GM19043 (cell line): ENCODE results near the gene SLC6A1.

Experiments used
- ATAC-seq: cut with Tn5 transposase; IDR thresholded peaks from one replicate; pipeline ENCODE4 v1.9.1; 2021; ENCODE audit warnings: low read depth; ENCODE audit not compliant: unreplicated experiment

SLC6A1 gene

GRCh38 chr3:11014752-11015151 is 22.2 kb downstream of the SLC6A1 start:
- ATAC-seq, result no peak

GRCh38 chr3:11015369-11015768 is 22.8 kb downstream of the SLC6A1 start:
- no peak for ATAC-seq

- ATAC-seq, result no peak
Measured at GRCh38 chr3:11016727-11017126, 24.2 kb downstream of the SLC6A1 start.

GRCh38 chr3:11019116-11019819 is 26.7 kb downstream of the SLC6A1 start:
- no peak for ATAC-seq

- no peak for ATAC-seq
Measured at GRCh38 chr3:11020764-11021163, 28.2 kb downstream of the SLC6A1 start.

GRCh38 chr3:11021611-11022011 is 29.1 kb downstream of the SLC6A1 start:
- no peak for ATAC-seq

GRCh38 chr3:11022115-11022514 is 29.6 kb downstream of the SLC6A1 start:
- ATAC-seq, result no peak

- no peak for ATAC-seq
Measured at GRCh38 chr3:11024181-11024580, 31.6 kb downstream of the SLC6A1 start.

GRCh38 chr3:11029948-11030347 is 37.4 kb downstream of the SLC6A1 start:
- ATAC-seq, result no peak

GRCh38 chr3:11033871-11034270 is 41.3 kb downstream of the SLC6A1 start:
- ATAC-seq, result no peak

GRCh38 chr3:11034309-11034985 is 41.9 kb downstream of the SLC6A1 start:
- ATAC-seq, result no peak

GRCh38 chr3:11035757-11036505 is 43.4 kb downstream of the SLC6A1 start:
- ATAC-seq, result no peak

GRCh38 chr3:11037241-11037873 is 44.8 kb downstream of the SLC6A1 start:
- no peak for ATAC-seq

- ATAC-seq, result no peak
Measured at GRCh38 chr3:11037976-11038375, 45.4 kb downstream of the SLC6A1 start.

GRCh38 chr3:11045536-11045935 is 53.0 kb downstream of the SLC6A1 start:
- ATAC-seq, result no peak

- no peak for ATAC-seq
Measured at GRCh38 chr3:11047500-11047899, 55.0 kb downstream of the SLC6A1 start.

- no peak for ATAC-seq
Measured at GRCh38 chr3:11050666-11051323, 58.2 kb downstream of the SLC6A1 start.

- ATAC-seq, result no peak
Measured at GRCh38 chr3:11053926-11054503, 61.5 kb downstream of the SLC6A1 start.

GRCh38 chr3:11054739-11055438 is 62.3 kb downstream of the SLC6A1 start:
- ATAC-seq, result no peak

GRCh38 chr3:11055496-11055895 is 62.9 kb downstream of the SLC6A1 start:
- no peak for ATAC-seq
